NOMO-1 treated with dmso at 0.1 percent for 144 hours (cell line): ENCODE data around the gene NCKAP5.

Experiments used
- DNase-seq: peaks from one replicate; lab custom pipeline; 2025; ENCODE audit not compliant: unreplicated experiment; lab: John Stamatoyannopoulos, UW

Gene NCKAP5

DNA sequence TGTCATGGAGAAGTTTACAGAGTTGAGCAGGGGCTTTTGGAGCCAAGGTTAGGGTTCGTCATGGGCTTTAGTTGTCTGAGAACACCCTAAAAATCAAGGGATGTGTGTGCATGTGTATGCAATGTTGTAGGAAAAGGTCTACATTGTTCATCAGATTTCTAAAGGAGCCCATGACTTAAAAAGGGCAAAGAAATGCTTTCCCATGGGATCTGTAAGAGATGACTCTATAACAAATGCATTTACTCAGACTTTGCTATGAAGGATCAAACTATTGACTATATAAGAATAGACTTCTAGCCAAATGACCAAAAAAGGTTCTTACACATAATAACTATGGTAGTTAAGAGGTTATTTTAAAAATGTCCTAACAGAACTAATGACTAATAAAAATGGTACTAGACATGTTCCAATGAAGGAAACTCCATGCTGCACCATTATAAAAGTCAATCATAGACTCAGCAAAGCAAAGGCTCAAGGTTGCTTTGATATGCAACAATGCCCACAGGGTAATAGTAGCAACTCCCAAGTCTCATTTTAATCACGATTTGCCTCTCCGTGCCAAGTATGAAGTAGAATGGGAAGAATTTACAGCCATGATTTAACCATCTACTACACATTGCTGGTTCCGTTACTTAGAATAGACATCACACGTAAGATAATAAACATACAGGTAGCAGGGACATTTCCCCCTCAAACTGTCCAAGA is 158.5 kb downstream of the NCKAP5 start:
- DNase-seq = no peak

DNA sequence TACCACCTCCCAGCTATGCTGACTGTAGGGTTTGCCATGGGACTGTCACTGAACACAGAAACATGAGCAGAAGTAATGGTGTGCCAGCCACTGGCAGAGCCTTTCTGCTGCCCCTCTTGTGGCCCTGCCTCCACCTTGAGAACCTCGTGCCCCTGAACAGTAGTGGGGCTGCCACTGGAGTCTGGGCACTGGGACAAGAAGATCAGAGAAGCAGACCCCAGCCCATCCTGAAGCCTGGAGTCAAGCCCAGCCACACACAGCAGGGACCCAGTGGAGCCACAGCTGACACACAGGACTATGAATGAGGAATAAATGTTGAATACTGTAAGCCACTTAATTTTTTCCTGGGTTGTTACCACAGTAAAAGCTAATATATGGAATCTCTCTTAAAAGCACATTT is 159.6 kb downstream of the NCKAP5 start:
- no peak for DNase-seq

DNA sequence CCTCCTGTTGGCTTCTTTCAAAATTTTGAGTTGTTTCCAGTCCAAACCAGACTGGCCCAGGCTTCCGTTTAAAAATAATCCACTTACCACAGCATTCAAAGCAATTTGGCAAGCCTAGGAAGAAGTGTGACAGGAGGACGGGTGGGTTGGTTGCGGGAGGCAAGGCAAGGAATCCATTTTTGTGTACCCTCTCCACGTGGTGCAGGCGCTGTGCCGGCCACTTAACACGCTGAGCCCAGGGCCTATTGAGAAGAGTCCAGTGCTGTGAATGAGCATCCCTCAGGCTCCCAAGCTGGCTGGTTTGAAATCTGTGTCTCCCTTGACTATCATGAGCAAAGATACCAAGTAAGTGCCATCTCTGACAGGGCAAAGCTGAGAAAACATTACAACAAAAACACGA is 160.9 kb downstream of the NCKAP5 start:
- DNase-seq = no peak

DNA sequence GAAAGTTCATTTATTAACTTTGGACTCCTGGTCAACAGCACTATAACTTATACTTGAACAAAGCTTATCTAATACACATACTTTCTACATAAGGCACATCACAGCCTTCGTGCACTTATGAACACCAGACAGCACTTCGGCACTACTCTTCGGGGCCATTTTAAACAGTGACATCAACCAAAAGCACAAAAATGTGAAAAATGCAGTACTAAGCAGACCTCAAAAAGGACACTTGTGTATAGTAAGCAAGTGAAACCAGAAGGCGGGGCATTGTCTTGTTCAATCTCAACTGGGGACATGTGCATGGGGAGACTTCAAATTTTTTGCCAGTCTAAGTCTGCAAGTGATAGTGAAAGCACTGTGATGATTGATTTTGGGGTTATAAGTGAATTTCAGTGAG is 163.0 kb downstream of the NCKAP5 start:
- no peak for DNase-seq

DNA sequence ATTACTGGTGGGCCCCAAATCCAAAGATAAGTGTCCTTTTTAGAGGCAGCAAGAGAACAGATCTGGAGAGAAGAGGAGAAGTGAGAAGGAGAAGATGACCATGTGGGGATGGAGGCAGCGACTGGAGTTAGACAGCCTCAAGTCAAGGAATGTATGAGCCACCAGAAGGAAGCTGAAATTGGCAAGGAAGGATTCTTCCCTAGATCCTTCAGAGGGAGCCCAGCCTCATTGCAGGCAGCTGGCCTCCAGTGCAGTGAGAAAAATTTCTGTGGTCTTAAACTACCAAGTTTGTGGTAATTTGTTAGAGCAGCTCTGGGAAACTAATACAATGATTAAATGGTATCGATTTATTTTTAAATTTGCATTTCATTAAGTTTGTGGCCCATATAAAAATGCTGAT is 167.9 kb downstream of the NCKAP5 start:
- no peak for DNase-seq

DNA sequence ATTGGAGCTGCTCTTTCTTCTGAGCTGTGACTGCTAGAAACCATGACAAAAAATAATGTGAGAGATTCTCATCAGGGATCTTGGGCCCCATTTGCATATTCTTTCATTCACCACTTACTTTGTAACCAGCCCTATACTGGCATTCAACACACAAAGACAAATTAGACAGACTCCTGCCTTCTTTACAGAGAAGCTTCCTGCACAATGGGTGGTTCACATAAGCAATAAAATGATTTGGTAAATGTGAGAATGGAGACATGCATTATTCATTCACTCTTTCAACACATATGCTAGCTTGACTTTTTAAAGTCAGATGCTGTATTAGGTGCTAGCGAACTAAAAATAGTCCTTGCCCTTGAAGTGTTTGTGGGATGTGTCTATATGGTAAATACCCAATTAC is 174.4 kb downstream of the NCKAP5 start:
- DNase-seq = no peak

DNA sequence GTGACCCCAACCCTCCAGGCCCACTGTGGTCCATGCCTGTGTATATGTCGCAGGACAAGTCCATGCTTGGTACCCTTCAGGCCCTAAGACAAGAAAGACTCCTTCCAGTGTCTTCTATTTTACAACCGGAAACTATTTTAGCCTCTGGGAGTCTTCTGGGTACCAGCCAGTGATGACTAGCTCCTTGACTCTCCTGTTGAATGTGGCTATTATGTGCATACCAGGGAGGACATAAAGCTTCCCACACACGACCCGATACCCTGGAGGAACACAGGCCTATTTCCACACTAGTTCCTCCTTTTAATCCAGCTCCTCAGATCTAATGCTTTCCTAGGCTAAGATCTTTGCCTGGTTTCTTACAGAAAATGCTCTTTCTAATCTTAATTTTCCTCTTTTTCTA is 178.1 kb downstream of the NCKAP5 start:
- no peak for DNase-seq

DNA sequence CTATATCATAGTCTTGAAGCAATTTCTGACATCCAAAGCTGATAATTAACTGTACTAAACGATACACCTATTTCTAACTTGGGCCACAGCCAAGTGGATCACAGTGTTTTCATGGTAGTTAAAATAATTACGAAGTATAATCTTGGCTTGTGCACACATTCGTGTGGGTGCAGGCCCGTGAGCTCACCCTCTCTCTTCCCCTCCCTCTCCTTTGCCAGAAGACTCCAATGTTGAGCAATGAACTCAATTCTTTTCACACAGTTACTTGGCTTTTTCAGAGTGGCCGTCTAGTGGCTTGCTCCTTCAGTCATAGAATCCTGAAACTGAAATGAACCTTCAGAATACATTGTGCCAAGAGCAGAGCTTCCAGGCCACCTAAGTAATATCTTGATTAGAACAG is 178.7 kb downstream of the NCKAP5 start:
- DNase-seq = no peak

DNA sequence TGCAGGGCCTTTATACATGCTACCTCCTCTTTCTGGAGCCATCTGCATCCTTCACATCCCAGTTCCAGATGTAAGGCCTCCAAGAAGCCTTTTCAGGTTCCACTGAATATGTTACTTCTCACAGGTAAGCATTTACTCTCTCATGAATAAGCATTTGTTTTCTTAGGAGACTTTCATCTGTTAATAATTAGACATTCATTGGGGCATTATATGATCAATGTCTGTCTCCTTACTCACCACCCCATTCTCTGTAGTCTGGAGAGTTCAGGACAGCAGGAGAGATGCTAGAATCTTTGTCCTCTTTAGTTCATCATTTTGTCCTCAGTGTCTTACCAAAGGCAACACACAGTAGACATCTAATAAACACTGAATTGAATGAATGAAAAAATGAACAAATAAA is 185.7 kb downstream of the NCKAP5 start:
- no peak for DNase-seq

DNA sequence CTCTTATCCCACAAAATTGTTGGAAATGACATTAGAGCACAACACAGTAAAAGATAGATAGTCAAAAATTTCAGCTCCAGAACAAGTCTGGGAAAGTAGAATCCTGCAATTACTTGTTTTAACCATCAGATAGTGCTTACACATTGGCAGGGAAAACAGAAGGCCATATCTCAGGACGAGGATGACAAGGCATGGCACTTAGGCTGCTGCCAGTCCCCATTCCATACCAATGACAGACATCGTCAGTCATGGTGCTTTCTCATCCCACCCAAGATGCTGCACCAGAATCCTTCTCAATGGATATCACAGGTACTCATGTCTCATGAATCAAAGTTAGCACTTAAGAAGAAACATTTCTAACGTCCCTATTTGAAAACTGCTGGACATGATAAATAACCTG is 187.3 kb downstream of the NCKAP5 start:
- DNase-seq = no peak

DNA sequence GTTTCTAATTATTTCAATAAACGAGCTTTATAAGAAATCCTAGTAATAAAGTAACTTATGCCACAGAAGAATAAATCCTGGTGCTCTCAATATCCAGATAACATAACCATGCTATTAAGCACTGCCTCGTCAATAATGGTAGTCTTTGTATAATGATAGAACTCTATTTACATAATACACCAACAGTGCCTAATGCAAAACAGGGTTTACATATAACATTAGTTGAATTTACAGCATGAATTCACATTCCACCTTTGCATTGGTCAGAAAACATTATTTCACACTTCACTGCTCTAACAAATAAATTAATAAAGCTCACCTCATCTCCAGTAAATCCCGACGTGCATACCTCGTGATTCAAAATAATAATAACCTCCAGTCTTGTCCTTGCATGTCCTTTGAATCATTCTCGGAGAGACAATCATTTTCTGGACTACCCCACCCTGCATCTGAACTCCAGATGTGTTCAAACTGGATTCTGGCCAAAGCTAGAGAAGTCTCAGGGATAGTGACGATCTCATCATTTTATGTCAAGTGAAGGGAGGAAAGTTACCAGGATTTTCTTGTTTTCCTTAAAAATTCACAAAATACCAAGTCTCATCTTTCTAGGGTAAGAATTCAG is 189.2 kb downstream of the NCKAP5 start:
- no peak for DNase-seq

DNA sequence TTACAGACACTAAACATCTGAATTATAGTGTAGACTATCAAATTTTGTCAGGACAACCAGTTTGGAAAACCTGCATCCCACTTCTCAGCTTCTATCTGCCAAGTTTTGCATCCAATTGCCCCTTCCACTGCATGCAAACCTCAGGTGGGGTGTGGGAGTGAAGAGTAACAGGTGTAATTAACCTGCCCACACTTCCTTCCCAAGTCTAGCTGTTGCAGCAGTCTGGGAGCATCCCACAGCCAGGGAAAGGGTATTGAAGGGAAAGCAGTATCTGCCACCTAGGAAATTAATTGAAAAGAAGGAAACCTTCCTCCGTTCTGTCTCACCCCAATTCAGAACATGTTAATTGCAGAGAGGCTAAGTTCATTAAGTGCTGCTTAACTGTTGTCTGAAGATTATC is 189.9 kb downstream of the NCKAP5 start:
- DNase-seq = no peak

DNA sequence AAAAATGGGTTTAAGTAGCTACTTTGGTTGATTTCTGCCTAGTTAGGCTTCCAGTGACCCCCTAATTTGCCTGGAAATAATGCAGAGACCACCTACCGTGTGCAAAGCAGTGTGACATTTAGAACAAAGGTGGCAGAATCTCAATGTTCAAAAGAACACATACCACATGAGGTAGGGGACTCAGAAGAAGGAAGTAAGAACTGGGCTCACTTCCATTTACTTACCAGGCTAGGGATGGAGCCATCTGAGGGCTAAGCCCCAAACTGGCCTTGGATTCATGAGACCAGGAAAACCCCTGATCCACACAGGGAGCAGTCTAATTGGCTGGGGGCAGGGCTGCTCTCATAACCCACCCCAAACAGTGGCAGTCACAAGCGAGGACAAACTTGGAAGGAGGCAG is 190.7 kb downstream of the NCKAP5 start:
- DNase-seq = no peak

DNA sequence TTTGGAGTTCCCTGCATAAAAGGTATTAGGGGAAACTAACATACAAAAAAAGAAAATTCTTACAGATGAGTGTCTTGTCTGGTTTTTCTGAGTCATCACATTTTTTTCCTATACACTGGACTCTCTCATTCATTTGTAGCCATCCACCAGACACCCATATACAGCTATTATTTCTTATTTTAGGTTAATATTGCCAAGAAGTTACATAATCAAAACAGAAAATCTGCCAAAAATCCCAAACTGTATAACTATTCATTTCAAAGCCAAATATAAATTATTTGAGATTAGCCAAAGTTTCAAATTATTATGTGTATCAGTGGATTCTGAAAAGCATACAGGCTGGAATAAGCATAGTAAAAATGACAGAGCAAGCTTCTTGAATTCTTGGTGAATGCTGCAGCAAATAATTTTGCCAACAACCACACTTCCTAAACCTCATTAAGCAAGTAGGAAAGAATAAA is 191.2 kb downstream of the NCKAP5 start:
- no peak for DNase-seq

DNA sequence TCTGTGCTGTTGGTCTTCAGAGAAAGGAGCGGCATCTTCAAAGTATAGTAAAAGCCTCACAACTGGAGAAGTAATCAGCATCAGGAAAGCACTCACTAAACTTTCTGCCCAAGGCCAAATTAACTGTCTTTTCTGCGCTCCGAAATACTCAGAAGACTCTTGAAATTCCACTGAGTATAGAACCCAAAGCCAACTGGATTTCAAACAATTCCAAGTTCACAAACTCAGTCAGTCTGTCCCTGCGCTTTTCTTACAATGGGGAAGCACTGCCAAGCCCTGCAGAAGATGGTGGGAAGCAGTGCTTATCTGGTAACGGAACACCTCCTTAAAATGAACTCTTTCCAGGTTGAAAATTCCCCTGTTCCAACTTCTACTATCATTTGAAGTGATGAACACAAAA is 193.5 kb downstream of the NCKAP5 start:
- no peak for DNase-seq

DNA sequence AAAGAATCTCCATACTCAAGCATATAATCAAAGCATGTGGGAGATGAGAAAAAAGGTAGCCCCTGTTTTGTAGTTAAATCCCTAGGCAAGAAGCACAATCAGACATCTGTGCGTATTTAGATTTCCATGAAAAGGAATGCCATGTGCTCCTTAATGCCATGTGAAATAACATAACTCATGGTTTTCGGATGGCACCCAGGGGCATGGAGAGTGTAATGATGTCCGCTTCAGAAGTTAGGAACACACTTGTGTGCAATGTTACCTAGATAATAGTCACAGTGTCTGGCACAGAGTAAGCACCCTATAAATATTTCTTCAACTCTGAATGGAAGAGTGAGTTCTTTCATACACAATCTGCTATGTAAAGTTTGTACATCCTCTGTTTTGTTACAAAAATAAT is 197.0 kb downstream of the NCKAP5 start:
- DNase-seq = no peak

DNA sequence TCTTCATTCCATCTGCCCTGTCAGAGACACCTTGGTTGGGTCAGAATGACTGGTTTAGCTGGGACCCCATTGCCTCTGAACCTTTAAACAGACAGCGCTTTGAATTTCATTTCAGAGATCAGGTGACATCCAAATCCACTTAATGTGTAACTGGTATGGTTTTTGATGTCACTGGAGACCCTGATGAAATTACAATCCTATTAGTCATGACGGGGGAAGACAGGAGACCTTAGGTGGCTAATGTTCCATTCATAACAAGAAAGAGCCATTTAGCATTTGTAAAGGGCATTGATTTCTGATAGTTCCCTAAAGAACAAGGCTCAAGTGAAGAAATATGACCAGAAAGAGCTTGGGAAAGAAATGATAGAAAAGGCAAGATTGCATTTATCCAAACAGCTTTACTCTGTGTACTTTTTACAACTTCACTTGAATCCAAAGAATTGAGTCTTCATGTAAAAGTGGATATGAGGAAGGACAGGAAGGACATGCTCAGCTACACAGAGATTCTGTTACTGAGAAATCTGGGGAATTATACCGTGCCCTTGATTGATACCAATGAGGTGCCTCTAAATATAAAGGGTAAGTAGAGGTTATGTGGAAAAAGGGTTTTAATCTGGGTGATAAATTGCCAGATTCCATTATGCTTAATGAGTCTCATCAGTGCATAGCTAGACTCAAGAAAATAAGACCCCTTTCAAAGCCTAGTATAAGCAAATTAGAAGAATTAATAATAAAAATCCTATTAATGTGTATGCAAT is 198.2 kb downstream of the NCKAP5 start:
- no peak for DNase-seq

DNA sequence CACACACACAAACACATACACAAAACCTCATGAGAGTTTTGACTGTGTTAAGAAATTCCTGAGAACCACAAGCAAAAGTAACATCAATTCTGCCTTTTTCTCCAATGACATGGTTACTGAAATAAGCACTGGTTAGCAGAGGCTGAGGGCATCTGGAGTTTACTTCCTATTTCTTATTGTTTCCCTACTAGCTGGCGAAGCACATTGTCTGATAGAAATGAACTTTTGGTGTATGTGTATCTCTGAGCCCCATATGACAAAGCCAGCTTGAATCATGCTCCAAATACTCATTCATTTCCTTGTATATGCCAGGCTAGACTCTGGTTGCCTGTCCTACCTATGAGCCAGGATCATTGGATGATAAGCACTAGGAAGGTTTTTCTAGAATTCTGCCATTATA is 203.1 kb downstream of the NCKAP5 start:
- DNase-seq = no peak

DNA sequence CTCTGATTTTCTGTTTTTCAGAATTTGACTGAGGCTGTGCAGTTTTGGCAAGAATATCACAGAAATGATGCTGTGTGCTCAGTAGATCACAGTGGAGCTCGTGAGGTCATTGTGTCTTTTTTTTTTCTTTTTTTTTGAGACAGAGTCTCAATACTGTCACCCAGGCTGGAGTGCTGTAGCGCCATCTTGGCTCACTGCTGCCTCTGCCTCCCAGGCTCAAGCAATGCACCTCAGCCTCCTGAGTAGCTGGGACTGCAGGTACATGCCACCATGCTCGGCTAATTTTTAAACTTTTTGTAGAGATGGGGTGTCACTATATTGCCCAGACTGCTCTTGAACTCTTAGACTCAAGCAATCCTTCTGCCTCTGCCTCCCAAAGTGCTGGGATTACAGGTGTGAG is 203.6 kb downstream of the NCKAP5 start:
- DNase-seq = no peak

DNA sequence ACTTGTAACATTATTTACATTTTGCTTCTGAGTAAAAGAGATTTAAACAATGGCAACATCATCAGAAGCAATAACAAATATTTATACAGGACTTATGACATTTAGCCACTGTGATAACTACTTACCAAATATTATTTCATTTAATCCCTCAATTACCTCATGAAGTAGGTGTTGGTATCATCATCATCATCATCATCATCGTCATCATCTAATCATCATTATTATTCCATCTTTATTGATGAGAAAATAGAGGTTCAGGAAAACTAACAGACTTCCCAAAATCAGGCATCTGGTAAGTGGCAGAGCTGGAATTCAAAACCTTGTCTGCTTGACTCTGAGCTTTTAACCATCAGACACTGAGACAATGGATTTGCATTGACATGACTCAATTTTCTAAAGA is 204.4 kb downstream of the NCKAP5 start:
- no peak for DNase-seq

DNA sequence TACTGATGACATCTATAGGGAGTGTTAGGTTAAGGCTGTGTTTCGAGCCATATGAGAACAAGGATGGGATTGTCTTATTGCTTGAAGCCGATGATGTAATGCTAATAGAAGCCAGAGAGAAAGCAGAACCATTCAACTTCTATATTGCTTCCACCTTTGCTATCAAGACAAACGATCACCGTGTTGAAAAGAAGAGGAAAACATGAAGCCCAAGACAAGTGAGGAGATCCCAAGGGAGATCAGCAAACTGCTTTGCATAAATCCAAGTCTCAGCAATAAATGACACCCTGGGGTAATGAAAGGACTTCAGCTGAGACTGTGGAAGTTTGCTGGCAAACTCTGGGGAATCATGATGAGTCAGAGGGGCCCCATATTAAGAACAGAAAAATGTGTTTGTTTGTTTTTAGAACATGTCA is 206.2 kb downstream of the NCKAP5 start:
- DNase-seq = no peak

DNA sequence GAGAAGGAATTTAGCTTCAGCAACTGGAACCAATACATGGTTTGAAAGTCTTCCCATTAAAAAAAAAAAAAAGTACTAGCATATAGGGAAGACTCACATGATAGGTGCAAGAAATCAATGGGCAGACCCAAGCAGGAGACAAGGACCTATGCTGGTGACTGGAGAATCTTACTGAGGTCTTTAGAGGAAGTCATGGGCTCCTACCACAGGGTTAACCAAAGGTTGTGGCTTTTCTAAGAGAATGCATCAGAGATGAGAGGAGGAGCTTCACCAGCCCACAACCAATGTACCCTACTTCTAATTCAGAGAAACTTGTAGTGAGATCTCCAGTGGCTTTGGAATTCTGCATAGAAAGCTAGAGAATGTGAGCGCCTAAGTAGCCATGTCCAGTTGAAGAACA is 207.4 kb downstream of the NCKAP5 start:
- DNase-seq = no peak
